Activated naive CD4-positive, alpha-beta T cell treated with anti-CD3 and anti-CD28 coated beads for 36 hours (primary cell): ENCODE measurements around the gene PRLH. TPM values are rescaled to one million over a fixed set of nuclear protein-coding genes. Genes with fewer than 3 reads are reported as not detected.

Experiments used
- CTCF ChIA-PET: fragments of 350-600 bp; sonication (Branson Sonifier 250); formaldehyde crosslinking; loops from one replicate; lab custom pipeline; 2021; ENCODE audit warnings: antibody characterized with exemption; lab: Charles Lee
- DNase-seq: peaks from one replicate; pipeline ENCODE4 v3.0.0-alpha.2; 2020
- H3K27ac Mint-ChIP-seq: one replicate; pipeline ENCODE4 v1.8.0; 2021; ENCODE audit warnings: mild to moderate bottlenecking, mixed read lengths
- H3K27me3 Mint-ChIP-seq: one replicate; pipeline ENCODE4 v1.8.0; 2021; ENCODE audit warnings: low read depth, mixed read lengths
- H3K36me3 Mint-ChIP-seq: one replicate; pipeline ENCODE4 v1.8.0; 2021; ENCODE audit warnings: low read depth, mixed read lengths
- H3K4me1 Mint-ChIP-seq: one replicate; pipeline ENCODE4 v1.8.0; 2021; ENCODE audit warnings: low read depth, mixed read lengths
- H3K4me3 Mint-ChIP-seq: one replicate; pipeline ENCODE4 v1.8.0; 2021; ENCODE audit warnings: mild to moderate bottlenecking, moderate library complexity, mixed read lengths
- H3K9me3 Mint-ChIP-seq: one replicate; pipeline ENCODE4 v1.8.0; 2021; ENCODE audit warnings: mixed read lengths
- intact Hi-C: fragments of 100-400 bp; cut with micrococcal nuclease; formaldehyde crosslinking; loops from one replicate; pipeline ENCODE4 v1.15.1; 2023
- total RNA-seq, 2 experiments: library from RNA; stranded (reverse); gene quantifications; one replicate each; pipeline ENCODE4 v1.2.3, GENCODE V29; 2021

The PRLH gene
- total RNA-seq, 2 experiments from 2014 or later: not detected

- no peak overlapping the region for H3K4me3 Mint-ChIP-seq
- no peak overlapping the region for H3K27ac Mint-ChIP-seq
- H3K9me3 Mint-ChIP-seq: peaks cover 10% of the 10 kb centered on the region
- CTCF ChIA-PET: interaction anchor here (0.6 to 2.2 kb wide), 8 partner anchors 17 to 1135 kb away, joined by 3 to 13 read pairs (median 4); no protein-coding TSS in a partner anchor
- DNase-seq: no peak
- H3K4me1 Mint-ChIP-seq: peaks cover 13% of the 10 kb centered on the region
- H3K36me3 Mint-ChIP-seq: no peaks in the 10 kb centered on the region
- H3K27me3 Mint-ChIP-seq: peaks cover 7% of the 10 kb centered on the region
- intact Hi-C loops: loop anchor here (5.0 kb wide), 1 partner anchor 403 kb away; no protein-coding TSS in a partner anchor
Measured at GRCh38 chr2:237555560-237555959, 10.8 kb upstream of the PRLH start.

GRCh38 chr2:237556773-237557632, 9.4 kb upstream of the PRLH start:
- H3K9me3 Mint-ChIP-seq: peaks cover 10% of the 10 kb centered on the region
- CTCF ChIA-PET: interaction anchor here (1.0 to 2.2 kb wide), 3 partner anchors 17 to 45 kb away, joined by 3 to 13 read pairs (median 13); no protein-coding TSS in a partner anchor
- peak overlapping the region; percentile 62 for H3K27ac Mint-ChIP-seq
- H3K27me3 Mint-ChIP-seq: peaks cover 7% of the 10 kb centered on the region
- peaks cover 13% of the 10 kb centered on the region for H3K4me1 Mint-ChIP-seq
- H3K36me3 Mint-ChIP-seq: no peaks in the 10 kb centered on the region
- DNase-seq: peak; percentile 81
- no peak overlapping the region for H3K4me3 Mint-ChIP-seq
- intact Hi-C loops: loop anchor here (1.0 to 5.0 kb wide), 4 partner anchors 15 to 405 kb away; no protein-coding TSS in a partner anchor

GRCh38 chr2:237557633-237558015, 8.8 kb upstream of the PRLH start:
- Mint-ChIP-seq H3K9me3 (peaks cover 10% of the 10 kb centered on the region), H3K27ac (peak overlapping the region; percentile 62), H3K36me3 (no peaks in the 10 kb centered on the region), H3K27me3 (peaks cover 7% of the 10 kb centered on the region), H3K4me1 (peaks cover 13% of the 10 kb centered on the region), H3K4me3 (no peak overlapping the region)
- CTCF ChIA-PET: interaction anchor here (1.0 to 2.0 kb wide), 3 partner anchors 16 to 273 kb away, joined by 3 to 13 read pairs (median 3); no protein-coding TSS in a partner anchor
- intact Hi-C loops: loop anchor here (1.0 to 5.0 kb wide), 4 partner anchors 15 to 405 kb away; no protein-coding TSS in a partner anchor
- no peak for DNase-seq

- CTCF ChIA-PET: interaction anchor here (0.9 to 2.0 kb wide), 3 partner anchors 13 to 47 kb away, joined by 3 to 13 read pairs (median 6); no protein-coding TSS in a partner anchor
- peaks cover 13% of the 10 kb centered on the region for H3K4me1 Mint-ChIP-seq
- intact Hi-C loops: loop anchor here (5.0 kb wide), 1 partner anchor 407 kb away; no protein-coding TSS in a partner anchor
Measured at GRCh38 chr2:237558961-237559641, 7.3 kb upstream of the PRLH start.

GRCh38 chr2:237561221-237561620, 5.2 kb upstream of the PRLH start:
- peaks cover 2% of the 10 kb centered on the region for H3K9me3 Mint-ChIP-seq
- H3K27ac Mint-ChIP-seq: no peak overlapping the region
- CTCF ChIA-PET: interaction anchor here (1.0 to 2.9 kb wide), 2 partner anchors 10 to 48 kb away, joined by 3 to 17 read pairs; no protein-coding TSS in a partner anchor
- no peak overlapping the region for H3K4me3 Mint-ChIP-seq
- no peaks in the 10 kb centered on the region for H3K36me3 Mint-ChIP-seq
- intact Hi-C loops: no loop called here
- DNase-seq: no peak
- H3K27me3 Mint-ChIP-seq: peaks cover 5% of the 10 kb centered on the region
- H3K4me1 Mint-ChIP-seq: peaks cover 13% of the 10 kb centered on the region

More at GRCh38 chr2:237558961-237559641, 7.3 kb upstream of the PRLH start:
- H3K36me3 Mint-ChIP-seq: no peaks in the 10 kb centered on the region
- no peak overlapping the region for H3K4me3 Mint-ChIP-seq
- no peak for DNase-seq
- H3K27ac Mint-ChIP-seq: no peak overlapping the region
- peaks cover 7% of the 10 kb centered on the region for H3K27me3 Mint-ChIP-seq
- peaks cover 10% of the 10 kb centered on the region for H3K9me3 Mint-ChIP-seq

GRCh38 chr2:237563816-237564215, 2.6 kb upstream of the PRLH start:
- no peaks in the 10 kb centered on the region for H3K9me3 Mint-ChIP-seq
- intact Hi-C loops: no loop called here
- no peak overlapping the region for H3K4me3 Mint-ChIP-seq
- no peak overlapping the region for H3K27ac Mint-ChIP-seq
- no peaks in the 10 kb centered on the region for H3K36me3 Mint-ChIP-seq
- no peak for DNase-seq
- CTCF ChIA-PET: interaction anchor here (1.8 kb wide), 1 partner anchor 51 kb away, joined by 6 read pairs; no protein-coding TSS in a partner anchor
- no peaks in the 10 kb centered on the region for H3K4me1 Mint-ChIP-seq
- peaks cover 3% of the 10 kb centered on the region for H3K27me3 Mint-ChIP-seq

GRCh38 chr2:237564526-237565131, 1.7 kb upstream of the PRLH start:
- DNase-seq: no peak

GRCh38 chr2:237565974-237566373, 400 bp upstream of the PRLH start:
- no peak overlapping the region for H3K27ac Mint-ChIP-seq
- H3K9me3 Mint-ChIP-seq: no peaks in the 10 kb centered on the region
- CTCF ChIA-PET: no interaction called here
- no peaks in the 10 kb centered on the region for H3K36me3 Mint-ChIP-seq
- DNase-seq: no peak
- no peaks in the 10 kb centered on the region for H3K4me1 Mint-ChIP-seq
- intact Hi-C loops: no loop called here
- H3K27me3 Mint-ChIP-seq: no peaks in the 10 kb centered on the region
- no peak overlapping the region for H3K4me3 Mint-ChIP-seq

More at GRCh38 chr2:237564526-237565131, 1.7 kb upstream of the PRLH start:
- no peaks in the 10 kb centered on the region for H3K9me3 Mint-ChIP-seq
- no peaks in the 10 kb centered on the region for H3K27me3 Mint-ChIP-seq
- intact Hi-C loops: no loop called here
- CTCF ChIA-PET: interaction anchor here (1.3 kb wide), 1 partner anchor 9 kb away, joined by 5 read pairs; no protein-coding TSS in a partner anchor
- no peak overlapping the region for H3K27ac Mint-ChIP-seq
- no peaks in the 10 kb centered on the region for H3K36me3 Mint-ChIP-seq
- H3K4me1 Mint-ChIP-seq: no peaks in the 10 kb centered on the region
- H3K4me3 Mint-ChIP-seq: no peak overlapping the region

GRCh38 chr2:237567276-237568029, 1.1 kb downstream of the PRLH start:
- Mint-ChIP-seq H3K4me3 (no peak overlapping the region), H3K9me3 (no peaks in the 10 kb centered on the region), H3K27ac (no peak overlapping the region), H3K4me1 (peaks cover 5% of the 10 kb centered on the region), H3K36me3 (no peaks in the 10 kb centered on the region), H3K27me3 (no peaks in the 10 kb centered on the region)
- no peak for DNase-seq
- CTCF ChIA-PET: interaction anchor here (2.6 kb wide), 1 partner anchor 55 kb away, joined by 18 read pairs; no protein-coding TSS in a partner anchor
- intact Hi-C loops: no loop called here

- H3K27ac Mint-ChIP-seq: no peak overlapping the region
- H3K4me1 Mint-ChIP-seq: peaks cover 5% of the 10 kb centered on the region
- H3K4me3 Mint-ChIP-seq: no peak overlapping the region
- no peaks in the 10 kb centered on the region for H3K36me3 Mint-ChIP-seq
- intact Hi-C loops: no loop called here
- DNase-seq: no peak
- no peaks in the 10 kb centered on the region for H3K27me3 Mint-ChIP-seq
- CTCF ChIA-PET: interaction anchor here (2.6 kb wide), 1 partner anchor 56 kb away, joined by 18 read pairs; no protein-coding TSS in a partner anchor
- no peaks in the 10 kb centered on the region for H3K9me3 Mint-ChIP-seq
Measured at GRCh38 chr2:237568121-237568660, 1.8 kb downstream of the PRLH start.

GRCh38 chr2:237569041-237569440, 2.7 kb downstream of the PRLH start:
- intact Hi-C loops: no loop called here
- H3K9me3 Mint-ChIP-seq: no peaks in the 10 kb centered on the region
- CTCF ChIA-PET: interaction anchor here (2.6 kb wide), 1 partner anchor 57 kb away, joined by 18 read pairs; no protein-coding TSS in a partner anchor
- peaks cover 5% of the 10 kb centered on the region for H3K4me1 Mint-ChIP-seq
- no peaks in the 10 kb centered on the region for H3K27me3 Mint-ChIP-seq
- H3K4me3 Mint-ChIP-seq: no peak overlapping the region
- H3K36me3 Mint-ChIP-seq: no peaks in the 10 kb centered on the region
- no peak overlapping the region for H3K27ac Mint-ChIP-seq
- DNase-seq: no peak
